Lung (tissue), 12 donors: ENCODE results near the gene ARHGAP29. TPM values are rescaled to one million over a fixed set of nuclear protein-coding genes. Genes with fewer than 3 reads are reported as not detected.

Experiments
- ATAC-seq: fragments of 200-7000 bp; cut with Tn5 transposase; one replicate; pipeline ENCODE4 v1.9.1; 2020; ENCODE audit warnings: moderate number of reproducible peaks; ENCODE audit not compliant: insufficient read depth, low FRiP score
- DNase-seq, 3 donors: peaks; one replicate each; pipeline ENCODE4 v3.0.0-alpha.2; 2013 to 2017
- H3K27ac ChIP-seq, 2 donors: one replicate each; pipeline ENCODE4 v1.5.1; 2013; ENCODE audit warnings: mild to moderate bottlenecking in 2 of 2, moderate library complexity in 2 of 2, control low read depth in 1 of 2, inconsistent platforms in 1 of 2, low read depth in 1 of 2, low read length in 1 of 2
- H3K27me3 ChIP-seq, 3 donors: one replicate each; pipeline ENCODE4 v1.5.1; 2013; ENCODE audit warnings: low read length in 2 of 3; ENCODE audit not compliant: control insufficient read depth in 3 of 3, insufficient read depth in 3 of 3
- H3K36me3 ChIP-seq, 4 donors: one replicate each; pipeline ENCODE4 v1.5.1; 2013; ENCODE audit warnings: low read length in 4 of 4, mild to moderate bottlenecking in 1 of 4, moderate library complexity in 1 of 4; ENCODE audit not compliant: control insufficient read depth in 4 of 4, insufficient read depth in 4 of 4
- H3K4me1 ChIP-seq, 5 donors: one replicate each; pipeline ENCODE4 v1.5.1; 2013; ENCODE audit warnings: low read length in 5 of 5, mild to moderate bottlenecking in 2 of 5, moderate library complexity in 1 of 5; ENCODE audit not compliant: control insufficient read depth in 5 of 5, insufficient read depth in 5 of 5
- H3K4me3 ChIP-seq: one replicate; pipeline ENCODE4 v1.5.1; 2013; ENCODE audit warnings: mild to moderate bottlenecking, control low read depth, moderate library complexity
- H3K9ac ChIP-seq, 2 donors: one replicate each; pipeline ENCODE4 v1.5.1; 2013; ENCODE audit warnings: low read length in 2 of 2, control low read depth in 1 of 2; ENCODE audit not compliant: insufficient read depth in 1 of 2
- H3K9me3 ChIP-seq, 4 donors: one replicate each; pipeline ENCODE4 v1.5.1; 2013; ENCODE audit warnings: low read length in 3 of 4, mild to moderate bottlenecking in 1 of 4, moderate library complexity in 1 of 4; ENCODE audit not compliant: control insufficient read depth in 4 of 4, insufficient read depth in 3 of 4
- WGBS, 2 donors: extraction: QIAGEN DNeasy Blood & Tissue Kit; methylation state at CpG; one replicate each; pipeline ENCODE4 v1.1.7; 2013; 5-methylcytosine and 5-hydroxymethylcytosine counted together
- polyA plus RNA-seq, 2 donors: library from polyadenylated mRNA; stranded (reverse); fragments of 200-250 nt; gene quantifications; one replicate each; pipeline ENCODE4 v1.2.1, GENCODE V29; 2013
- total RNA-seq, 2 donors: library from RNA; depleted of rRNA in 1 of 2; stranded (reverse); fragments of >200 nt in 1 of 2; gene quantifications; one replicate each; pipeline ENCODE4 v1.2.1, GENCODE V29; 2014 to 2021
- TF ChIP-seq, protein P1 (sequence below): IDR thresholded peaks from 2 replicates; pipeline ENCODE4 v1.5.1; 2012; ENCODE audit warnings: mild to moderate bottlenecking; ENCODE audit errors: control extremely low read depth, extremely low read depth
- donor health status: control.
- donor health status: control.
- donor health status: Bipolar disorder and iron deficiency.
- donor health status: healthy.
- donor health status: DM: yes; HTN: yes; CAD: no.

ARHGAP29 gene
- total and polyA plus RNA-seq, 4 donors, result 13.3 to 144 (median 30.4) TPM

- H3K36me3 ChIP-seq, result no peaks in the 10 kb centered on the region
- DNase-seq, result no peak
- no peak overlapping the region for H3K4me3 ChIP-seq
- H3K27ac ChIP-seq, result no peak overlapping the region
- WGBS, 2 donors, result 71 to 84% methylated on average over 3 of the region's 3 CpGs
- no peak overlapping the region for H3K9ac ChIP-seq
- ATAC-seq, result no peak
- TF ChIP-seq, protein P1, sequence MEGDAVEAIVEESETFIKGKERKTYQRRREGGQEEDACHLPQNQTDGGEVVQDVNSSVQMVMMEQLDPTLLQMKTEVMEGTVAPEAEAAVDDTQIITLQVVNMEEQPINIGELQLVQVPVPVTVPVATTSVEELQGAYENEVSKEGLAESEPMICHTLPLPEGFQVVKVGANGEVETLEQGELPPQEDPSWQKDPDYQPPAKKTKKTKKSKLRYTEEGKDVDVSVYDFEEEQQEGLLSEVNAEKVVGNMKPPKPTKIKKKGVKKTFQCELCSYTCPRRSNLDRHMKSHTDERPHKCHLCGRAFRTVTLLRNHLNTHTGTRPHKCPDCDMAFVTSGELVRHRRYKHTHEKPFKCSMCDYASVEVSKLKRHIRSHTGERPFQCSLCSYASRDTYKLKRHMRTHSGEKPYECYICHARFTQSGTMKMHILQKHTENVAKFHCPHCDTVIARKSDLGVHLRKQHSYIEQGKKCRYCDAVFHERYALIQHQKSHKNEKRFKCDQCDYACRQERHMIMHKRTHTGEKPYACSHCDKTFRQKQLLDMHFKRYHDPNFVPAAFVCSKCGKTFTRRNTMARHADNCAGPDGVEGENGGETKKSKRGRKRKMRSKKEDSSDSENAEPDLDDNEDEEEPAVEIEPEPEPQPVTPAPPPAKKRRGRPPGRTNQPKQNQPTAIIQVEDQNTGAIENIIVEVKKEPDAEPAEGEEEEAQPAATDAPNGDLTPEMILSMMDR, result no peak
- H3K9me3 ChIP-seq, result no peaks in the 10 kb centered on the region
- no peaks in the 10 kb centered on the region for H3K4me1 ChIP-seq
- no peaks in the 10 kb centered on the region for H3K27me3 ChIP-seq
Measured at GRCh38 chr1:94126651-94127050, 110.7 kb downstream of the ARHGAP29 start.

DNA sequence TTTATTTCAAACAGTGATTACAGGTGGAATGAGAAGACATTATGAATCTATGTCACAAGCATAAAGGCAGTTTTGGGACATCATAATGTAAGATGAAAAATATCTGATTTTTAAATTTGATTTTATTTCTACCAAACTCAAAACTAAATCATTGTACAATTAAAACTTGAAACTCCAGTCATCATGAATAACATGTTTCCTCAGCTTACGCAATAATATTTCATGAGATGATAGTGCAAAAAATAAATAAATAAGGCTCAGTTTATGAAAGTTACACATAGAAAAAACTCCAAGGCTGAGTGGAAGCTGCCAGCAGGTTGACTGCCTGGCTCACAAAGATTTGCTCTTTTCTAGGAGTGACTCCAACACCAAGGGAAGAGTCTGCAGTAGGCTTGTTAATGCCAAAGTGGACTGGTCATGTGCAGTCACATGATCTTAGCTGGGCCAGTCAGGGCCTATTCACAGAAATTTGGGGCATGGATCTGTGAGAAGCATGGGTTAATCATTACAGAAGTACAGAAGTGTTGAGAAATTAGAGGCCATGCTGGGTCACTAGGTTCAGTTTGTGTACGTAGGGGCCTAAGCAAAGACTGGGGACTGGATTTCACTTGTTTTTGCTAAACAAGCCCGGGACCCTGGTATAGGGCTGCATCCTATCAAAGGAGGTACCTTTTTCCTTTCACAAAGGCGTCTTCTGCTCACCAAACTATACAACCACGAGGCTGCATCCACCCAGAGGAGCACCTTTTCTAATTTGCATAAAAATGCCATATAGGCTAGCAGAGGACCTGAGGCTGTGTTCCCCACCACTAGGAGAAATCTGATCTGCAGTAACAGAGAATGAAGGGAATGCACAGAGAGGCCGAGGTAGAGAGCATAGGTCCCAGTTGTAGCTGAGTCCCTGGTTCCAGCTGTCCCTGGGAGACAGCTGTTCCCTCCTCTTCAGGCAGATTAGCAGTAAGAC lies 111.6 kb downstream of the ARHGAP29 start:
- ATAC-seq, result no peak
- no peak for DNase-seq
- no peak overlapping the region for H3K9ac ChIP-seq
- no peaks in the 10 kb centered on the region for H3K36me3 ChIP-seq
- H3K27me3 ChIP-seq, result no peaks in the 10 kb centered on the region
- H3K4me3 ChIP-seq, result no peak overlapping the region
- H3K4me1 ChIP-seq, result no peaks in the 10 kb centered on the region
- H3K27ac ChIP-seq, result no peak overlapping the region
- TF ChIP-seq, protein P1, result no peak
- H3K9me3 ChIP-seq, result no peaks in the 10 kb centered on the region
- WGBS, 2 donors, result 70 to 72% methylated on average over 6 of the region's 6 CpGs

- DNase-seq (no peak), ATAC-seq (no peak)
- H3K9me3 ChIP-seq, result no peaks in the 10 kb centered on the region
- TF ChIP-seq, protein P1, result no peak
- H3K4me3 ChIP-seq, result no peak overlapping the region
- H3K4me1 ChIP-seq, result no peaks in the 10 kb centered on the region
- H3K27ac ChIP-seq, result no peak overlapping the region
- H3K9ac ChIP-seq, result no peak overlapping the region
- H3K36me3 ChIP-seq, result no peaks in the 10 kb centered on the region
- no peaks in the 10 kb centered on the region for H3K27me3 ChIP-seq
- 94 to 97% methylated on average over 1 of the region's 1 CpG for WGBS, 2 donors
Measured at GRCh38 chr1:94124538-94124937, 112.8 kb downstream of the ARHGAP29 start.
